Measurements from ENCODE around the gene PLEK. TPM values are rescaled to one million over a fixed set of nuclear protein-coding genes. Genes with fewer than 3 reads are reported as not detected.
A peak's percentile ranks its signal among the peaks of the same experiment; 100 is the strongest.

PLEK gene
- total RNA-seq, 4 donors from 2014 or later: 1.8 to 46.2 (median 3.4) TPM

GRCh38 chr2:68357605-68358337 lies 7.3 kb upstream of the PLEK start:
- no peaks in the 10 kb centered on the region for H3K4me1 ChIP-seq
- peak in 2 of 3 donors; percentile 32 to 62 for DNase-seq
- H3K4me3 ChIP-seq: no peak overlapping the region
- H3K27me3 ChIP-seq: no peaks in the 10 kb centered on the region
- H3K36me3 ChIP-seq: no peaks in the 10 kb centered on the region
- TF ChIP-seq POLR2A (IDR thresholded peaks at IDR 0.05): no peak
- peak in 2 of 6 experiments; percentile 22 to 28 for TF ChIP-seq CTCF (IDR thresholded peaks at IDR 0.05)
- H3K27ac ChIP-seq: no peak overlapping the region
- no peaks in the 10 kb centered on the region for H3K9me3 ChIP-seq

GRCh38 chr2:68359889-68360288 lies 5.2 kb upstream of the PLEK start:
- TF ChIP-seq POLR2A (IDR thresholded peaks at IDR 0.05) (no peak), CTCF (IDR thresholded peaks at IDR 0.05) (no peak)
- H3K9me3 ChIP-seq: no peaks in the 10 kb centered on the region

GRCh38 chr2:68362069-68362468 lies 3.0 kb upstream of the PLEK start:
- no peaks in the 10 kb centered on the region for H3K27me3 ChIP-seq
- H3K36me3 ChIP-seq: no peaks in the 10 kb centered on the region
- TF ChIP-seq POLR2A (IDR thresholded peaks at IDR 0.05): no peak
- peak; percentile 77 to 83 (median 79) for TF ChIP-seq CTCF (IDR thresholded peaks at IDR 0.05)
- no peaks in the 10 kb centered on the region for H3K4me1 ChIP-seq
- peak overlapping the region in 2 of 4 donors; percentile 45 to 82 for H3K27ac ChIP-seq
- peak overlapping the region in 1 of 4 donors; percentile 10 for H3K4me3 ChIP-seq
- peak; percentile 71 to 91 (median 87) for DNase-seq
- H3K9me3 ChIP-seq: no peaks in the 10 kb centered on the region

More at GRCh38 chr2:68359889-68360288, 5.2 kb upstream of the PLEK start:
- Histone ChIP-seq H3K36me3 (no peaks in the 10 kb centered on the region), H3K27ac (no peak overlapping the region), H3K4me1 (no peaks in the 10 kb centered on the region), H3K4me3 (no peak overlapping the region), H3K27me3 (no peaks in the 10 kb centered on the region)
- DNase-seq: no peak

- TF ChIP-seq POLR2A (IDR thresholded peaks at IDR 0.05) (no peak), CTCF (IDR thresholded peaks at IDR 0.05) (no peak)
- Histone ChIP-seq H3K27ac (peak overlapping the region in 2 of 4 donors; percentile 45 to 82), H3K4me1 (no peaks in the 10 kb centered on the region), H3K9me3 (no peaks in the 10 kb centered on the region), H3K27me3 (no peaks in the 10 kb centered on the region), H3K4me3 (no peak overlapping the region), H3K36me3 (no peaks in the 10 kb centered on the region)
- DNase-seq: no peak
These were observed 2.3 kb upstream of the PLEK start for GRCh38 chr2:68362749-68363148.

GRCh38 chr2:68363721-68364120 lies 1.4 kb upstream of the PLEK start:
- no peaks in the 10 kb centered on the region for H3K36me3 ChIP-seq
- no peak for DNase-seq
- no peaks in the 10 kb centered on the region for H3K9me3 ChIP-seq
- TF ChIP-seq POLR2A (IDR thresholded peaks at IDR 0.05): no peak
- H3K27ac ChIP-seq: peak overlapping the region in 2 of 4 donors; percentile 71 to 82
- no peak overlapping the region for H3K4me3 ChIP-seq
- H3K4me1 ChIP-seq: no peaks in the 10 kb centered on the region
- H3K27me3 ChIP-seq: no peaks in the 10 kb centered on the region

GRCh38 chr2:68366083-68366560 lies 1.0 kb downstream of the PLEK start:
- no peak for TF ChIP-seq CTCF (IDR thresholded peaks at IDR 0.05)
- TF ChIP-seq POLR2A (IDR thresholded peaks at IDR 0.05): no peak
- H3K27ac ChIP-seq: peak overlapping the region; percentile 32 to 82 (median 60)
- no peaks in the 10 kb centered on the region for H3K4me1 ChIP-seq
- peak in 2 of 3 donors; percentile 55 to 65 for DNase-seq
- H3K9me3 ChIP-seq: no peaks in the 10 kb centered on the region
- H3K27me3 ChIP-seq: no peaks in the 10 kb centered on the region
- no peaks in the 10 kb centered on the region for H3K36me3 ChIP-seq
- H3K4me3 ChIP-seq: peak overlapping the region; percentile 32 to 44 (median 36)
